Hepatocyte (in vitro differentiated cells): ENCODE measurements around the gene RNASE11.

Experiments used
- CTCF ChIP-seq: fragments of 200-600 bp; sonication (generic); IDR thresholded peaks from 2 replicates; pipeline ENCODE4 v1.5.1; 2016; ENCODE audit warnings: antibody characterized with exemption, mild to moderate bottlenecking; ENCODE audit not compliant: poor library complexity
- EZH2phosphoT487 ChIP-seq: fragments of 200-600 bp; sonication (generic); IDR thresholded peaks from one replicate; pipeline ENCODE4 v1.6.1; 2018; ENCODE audit warnings: antibody characterized with exemption, mild to moderate bottlenecking, low read depth, moderate library complexity; ENCODE audit not compliant: unreplicated experiment, severe bottlenecking

GRCh38 chr14:20601522-20601921 lies 13.7 kb upstream of the RNASE11 start:
- TF ChIP-seq EZH2phosphoT487 = no peak
- TF ChIP-seq CTCF = no peak
